HEK293 (cell line): ENCODE data around the gene TCF12.

Experiments used
- BCL11A ChIP-seq: fragments of 450-650 bp; formaldehyde crosslinking; IDR thresholded peaks from 2 replicates; pipeline ENCODE4 v1.5.1; 2016; ENCODE audit warnings: low read depth, missing biosample characterization, missing genetic modification characterization
- CTCF ChIP-seq: fragments of 450-650 bp; formaldehyde crosslinking; IDR thresholded peaks from 2 replicates; pipeline ENCODE4 v1.5.1; 2016; ENCODE audit warnings: missing biosample characterization, missing genetic modification characterization
- HOXA7 ChIP-seq: sonication (generic); formaldehyde crosslinking; IDR thresholded peaks from 2 replicates; pipeline ENCODE4 v1.8.1; 2022; ENCODE audit warnings: missing genetic modification reagents, borderline replicate concordance
- TSHZ1 ChIP-seq: fragments of 450-650 bp; formaldehyde crosslinking; IDR thresholded peaks from 2 replicates; pipeline ENCODE4 v1.5.1; 2016; ENCODE audit warnings: missing biosample characterization, missing genetic modification characterization, borderline replicate concordance
- ZNF16 ChIP-seq: fragments of 450-650 bp; formaldehyde crosslinking; IDR thresholded peaks from 2 replicates; pipeline ENCODE4 v1.5.1; 2016; ENCODE audit warnings: low read depth, missing biosample characterization, missing genetic modification characterization
- ZNF426 ChIP-seq: fragments of 450-650 bp; formaldehyde crosslinking; IDR thresholded peaks from 2 replicates; pipeline ENCODE4 v1.5.1; 2017; ENCODE audit warnings: missing biosample characterization, missing genetic modification characterization, mild to moderate bottlenecking, inconsistent platforms, moderate library complexity
- ZNF747 ChIP-seq: fragments of 450-650 bp; formaldehyde crosslinking; IDR thresholded peaks from 2 replicates; pipeline ENCODE4 v1.5.1; 2016; ENCODE audit warnings: missing biosample characterization, missing genetic modification characterization
- TF ChIP-seq, protein P1 (sequence below): fragments of 450-650 bp; formaldehyde crosslinking; IDR thresholded peaks from 2 replicates; pipeline ENCODE4 v1.5.1; 2016; ENCODE audit warnings: missing biosample characterization, missing genetic modification characterization, low read depth

DNA sequence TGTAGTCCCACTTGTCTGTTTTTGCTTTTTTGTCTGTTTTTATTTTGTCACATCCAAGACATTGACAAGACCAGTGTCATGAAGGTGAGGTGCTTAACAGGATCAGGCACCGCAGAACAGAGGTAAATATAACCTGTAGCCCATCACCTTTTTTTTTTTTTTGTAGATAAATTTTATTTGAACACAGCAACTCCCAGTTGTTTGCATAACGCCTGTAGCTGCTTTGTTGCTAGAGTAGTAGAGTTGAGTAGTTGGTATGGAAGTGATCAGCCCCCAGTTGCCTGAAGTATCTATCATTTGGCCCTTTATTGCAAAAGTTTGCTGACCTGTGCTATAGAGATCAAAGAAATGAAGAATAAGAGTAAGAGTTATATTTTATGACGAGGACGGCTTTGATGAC lies 135.0 kb downstream of the TCF12 start:
- no peak for TF ChIP-seq TSHZ1 (tag by site-specific recombination)
- TF ChIP-seq CTCF: no peak
- TF ChIP-seq, protein P1, sequence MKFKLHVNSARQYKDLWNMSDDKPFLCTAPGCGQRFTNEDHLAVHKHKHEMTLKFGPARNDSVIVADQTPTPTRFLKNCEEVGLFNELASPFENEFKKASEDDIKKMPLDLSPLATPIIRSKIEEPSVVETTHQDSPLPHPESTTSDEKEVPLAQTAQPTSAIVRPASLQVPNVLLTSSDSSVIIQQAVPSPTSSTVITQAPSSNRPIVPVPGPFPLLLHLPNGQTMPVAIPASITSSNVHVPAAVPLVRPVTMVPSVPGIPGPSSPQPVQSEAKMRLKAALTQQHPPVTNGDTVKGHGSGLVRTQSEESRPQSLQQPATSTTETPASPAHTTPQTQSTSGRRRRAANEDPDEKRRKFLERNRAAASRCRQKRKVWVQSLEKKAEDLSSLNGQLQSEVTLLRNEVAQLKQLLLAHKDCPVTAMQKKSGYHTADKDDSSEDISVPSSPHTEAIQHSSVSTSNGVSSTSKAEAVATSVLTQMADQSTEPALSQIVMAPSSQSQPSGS (tag by site-specific recombination): no peak
- TF ChIP-seq ZNF426 (tag by site-specific recombination): no peak
- no peak for TF ChIP-seq HOXA7 (CRISPR knock-in tag)
- TF ChIP-seq ZNF16 (tag by site-specific recombination): no peak
- TF ChIP-seq ZNF747 (tag by site-specific recombination): no peak
- no peak for TF ChIP-seq BCL11A (tag by site-specific recombination)
